HG02571 (cell line): Measurements from ENCODE around the gene MYADML2.

Source experiments
- ATAC-seq: cut with Tn5 transposase; IDR thresholded peaks from one replicate; pipeline ENCODE4 v1.9.1; 2021; ENCODE audit warnings: mild to moderate bottlenecking, moderate library complexity; ENCODE audit not compliant: unreplicated experiment

Gene MYADML2

DNA sequence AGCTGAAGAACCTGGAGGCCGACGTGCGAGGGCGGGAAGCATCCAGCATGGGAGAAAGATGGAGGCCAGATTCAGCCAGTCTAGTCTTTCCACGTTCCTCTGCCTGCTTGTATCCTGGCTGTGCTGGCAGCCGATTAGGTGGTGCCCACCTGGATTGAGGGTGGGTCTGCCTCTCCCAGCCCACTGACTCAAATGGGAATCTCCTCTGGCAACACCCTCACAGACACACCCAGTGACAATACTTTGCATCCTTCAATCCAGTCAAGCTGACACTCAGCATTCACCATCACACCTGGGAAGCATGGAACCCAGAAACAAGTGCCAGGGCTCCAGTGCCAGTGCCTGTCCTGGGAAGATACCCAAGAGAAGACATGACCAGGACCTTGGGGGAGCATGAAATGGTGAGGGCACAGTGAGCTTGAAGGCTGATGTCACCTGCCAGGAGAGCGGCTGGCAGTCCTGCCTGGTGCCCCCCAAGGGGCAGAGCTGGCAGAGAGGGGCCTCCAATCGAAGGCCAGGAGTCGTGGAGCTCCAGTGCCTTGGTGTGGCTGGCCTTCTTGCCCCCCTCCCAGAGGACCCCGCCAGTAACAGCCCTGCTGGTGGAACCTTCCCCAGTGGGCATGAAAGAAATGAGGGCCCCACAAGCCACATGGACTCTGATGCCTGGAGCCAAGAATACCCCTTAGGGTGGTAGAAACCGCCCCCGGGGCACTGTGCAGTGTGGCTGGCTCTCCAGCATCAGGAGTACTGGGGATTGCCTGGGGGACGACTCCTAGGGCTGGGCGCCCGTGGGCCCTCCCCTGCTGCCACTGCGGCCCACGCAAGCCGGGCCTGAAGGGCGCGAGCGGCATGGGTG lies 45.6 kb downstream of the MYADML2 start:
- no peak for ATAC-seq

DNA sequence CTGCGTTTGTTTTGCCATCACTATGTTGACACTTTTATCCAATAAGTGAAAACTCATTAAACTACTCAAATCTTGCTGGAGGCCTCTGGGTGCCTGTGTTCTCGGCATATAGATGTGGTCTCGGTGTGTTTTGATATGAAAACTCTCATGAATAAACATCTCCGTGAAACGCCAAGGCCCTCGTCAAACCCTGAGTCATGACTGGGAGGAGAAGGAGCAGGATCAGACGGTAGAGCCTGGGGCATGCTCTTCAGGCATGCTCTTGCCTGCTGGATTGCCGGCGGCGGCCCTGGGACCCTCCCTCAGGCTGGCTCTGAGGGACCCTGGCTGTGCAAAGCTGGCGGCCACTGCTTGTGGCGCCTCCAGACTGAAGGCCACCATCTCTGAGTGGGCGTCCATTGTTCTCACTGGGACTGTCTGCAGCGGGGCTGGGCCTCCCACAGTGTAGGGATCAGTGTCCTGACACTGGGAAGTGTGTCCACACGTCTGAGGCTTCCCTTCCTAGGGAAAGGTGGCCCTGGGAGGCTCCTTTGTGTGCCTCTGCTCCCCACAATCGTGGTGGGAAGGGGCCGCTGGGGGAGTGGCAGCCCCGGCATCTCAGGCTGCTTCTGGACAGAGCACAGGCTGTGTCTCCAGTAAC lies 46.7 kb downstream of the MYADML2 start:
- no peak for ATAC-seq

DNA sequence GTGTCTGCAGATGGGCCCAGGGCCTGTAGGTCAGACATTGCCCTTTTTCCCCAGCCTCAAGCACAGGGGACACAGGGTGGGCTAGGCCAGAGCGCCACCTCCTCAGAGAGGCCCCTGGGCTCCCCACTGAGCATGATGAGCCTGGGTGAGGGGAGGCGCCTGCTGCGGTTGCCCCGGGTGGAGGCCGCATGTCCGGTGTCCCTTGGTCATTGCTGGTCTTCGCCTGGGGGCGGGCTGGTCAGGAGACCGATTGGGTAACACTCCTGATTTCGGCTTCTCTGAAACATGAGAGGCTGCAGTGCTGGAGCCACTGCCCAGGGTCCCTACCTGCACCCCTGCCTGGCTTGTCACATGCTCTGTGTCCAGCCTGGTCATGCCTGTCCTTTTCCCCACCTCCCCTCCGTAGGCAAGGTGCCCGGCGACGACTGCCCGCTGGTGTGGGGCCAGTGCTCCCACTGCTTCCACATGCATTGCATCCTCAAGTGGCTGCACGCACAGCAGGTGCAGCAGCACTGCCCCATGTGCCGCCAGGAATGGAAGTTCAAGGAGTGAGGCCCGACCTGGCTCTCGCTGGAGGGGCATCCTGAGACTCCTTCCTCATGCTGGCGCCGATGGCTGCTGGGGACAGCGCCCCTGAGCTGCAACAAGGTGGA lies 47.4 kb downstream of the MYADML2 start:
- ATAC-seq, result no peak

DNA sequence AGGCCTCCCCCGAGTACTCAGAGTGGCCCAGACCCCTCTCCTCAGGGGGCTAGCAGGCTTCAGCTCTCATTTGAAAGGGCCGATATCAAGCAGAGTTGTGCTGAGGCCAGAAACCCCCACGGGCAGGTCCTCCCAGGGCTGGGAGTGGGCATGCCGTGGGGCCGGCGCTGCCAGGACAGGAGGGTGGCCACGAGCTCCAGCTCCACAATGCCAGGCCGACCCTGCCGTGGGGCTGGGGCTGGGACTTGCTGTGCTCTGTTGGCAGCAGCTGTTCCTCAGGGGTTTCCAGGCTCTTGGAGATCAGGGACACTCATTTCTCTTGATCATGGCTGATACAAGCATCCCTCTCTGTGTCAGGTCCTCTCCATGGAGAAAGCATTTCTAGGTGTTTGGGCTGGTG lies 48.1 kb downstream of the MYADML2 start:
- no peak for ATAC-seq

DNA sequence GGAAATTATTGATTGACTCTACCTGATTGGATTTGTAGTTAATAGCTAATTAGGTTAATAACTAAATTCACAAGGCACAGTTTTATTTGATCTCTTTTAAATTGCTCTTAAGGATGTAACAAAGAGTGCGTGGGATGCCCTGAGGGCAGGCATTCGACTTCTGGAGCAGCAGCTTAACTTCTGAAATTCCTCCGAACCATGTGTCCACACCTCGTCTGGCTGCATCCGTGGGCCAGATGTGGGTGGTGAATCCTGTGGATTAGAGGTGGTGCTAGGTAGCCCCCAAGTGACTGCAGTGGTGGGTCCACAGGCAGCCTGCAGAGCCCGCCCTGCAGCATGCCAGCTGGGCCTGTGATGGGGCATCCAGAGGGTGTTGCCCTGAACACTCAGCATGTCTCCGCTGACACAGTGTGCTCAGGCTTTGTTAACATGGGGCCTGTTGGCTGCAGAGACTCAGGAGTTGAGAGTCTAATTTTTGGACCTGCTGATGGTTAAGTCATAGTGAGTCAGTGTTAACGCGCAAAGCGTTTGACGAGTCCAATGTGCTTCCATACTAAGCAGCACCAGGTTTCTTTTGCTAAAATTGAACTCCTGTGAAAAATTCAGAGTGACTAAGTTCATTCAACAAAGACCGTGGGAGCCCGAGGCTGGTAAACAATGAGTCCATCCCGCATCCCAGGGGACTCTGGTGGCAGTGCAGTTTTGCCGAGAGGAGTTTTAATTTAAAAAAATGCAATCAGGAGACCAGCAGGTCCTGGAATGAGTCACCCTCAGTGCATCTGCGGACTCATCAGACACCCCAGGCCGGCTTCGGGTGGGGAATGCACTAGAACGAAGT lies 48.8 kb downstream of the MYADML2 start:
- ATAC-seq, result no peak

DNA sequence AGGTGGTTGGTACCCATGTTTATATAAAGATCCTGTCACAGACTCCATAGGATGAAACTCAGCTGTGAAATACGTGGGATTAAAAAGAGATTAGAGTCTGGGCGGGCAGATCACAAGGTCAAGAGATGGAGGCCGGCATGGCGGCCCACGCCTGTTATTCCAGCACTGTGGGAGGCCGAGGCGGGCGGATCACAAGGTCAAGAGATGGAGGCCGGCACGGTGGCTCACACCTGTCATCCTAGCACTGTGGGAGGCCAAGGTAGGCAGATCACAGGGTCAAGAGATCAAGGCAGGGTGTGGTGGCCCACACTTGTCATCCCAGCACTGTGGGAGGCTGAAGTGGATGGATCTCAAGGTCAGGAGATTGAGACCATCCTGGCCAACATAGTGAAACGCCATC lies 51.6 kb downstream of the MYADML2 start:
- no peak for ATAC-seq

DNA sequence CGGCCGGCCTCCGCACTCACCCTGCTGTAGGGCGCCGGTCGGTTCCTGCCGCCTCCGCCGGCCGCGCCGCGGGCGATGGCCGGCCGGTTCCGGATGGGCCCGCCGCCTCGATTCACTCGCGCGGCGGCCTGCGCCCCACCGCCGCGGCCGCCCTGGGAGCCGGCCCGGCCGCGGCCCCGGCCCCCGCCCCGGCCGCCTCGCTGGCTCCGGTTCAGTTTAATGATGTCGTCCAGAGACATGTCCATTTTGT lies 55.8 kb downstream of the MYADML2 start:
- ATAC-seq, result no peak

DNA sequence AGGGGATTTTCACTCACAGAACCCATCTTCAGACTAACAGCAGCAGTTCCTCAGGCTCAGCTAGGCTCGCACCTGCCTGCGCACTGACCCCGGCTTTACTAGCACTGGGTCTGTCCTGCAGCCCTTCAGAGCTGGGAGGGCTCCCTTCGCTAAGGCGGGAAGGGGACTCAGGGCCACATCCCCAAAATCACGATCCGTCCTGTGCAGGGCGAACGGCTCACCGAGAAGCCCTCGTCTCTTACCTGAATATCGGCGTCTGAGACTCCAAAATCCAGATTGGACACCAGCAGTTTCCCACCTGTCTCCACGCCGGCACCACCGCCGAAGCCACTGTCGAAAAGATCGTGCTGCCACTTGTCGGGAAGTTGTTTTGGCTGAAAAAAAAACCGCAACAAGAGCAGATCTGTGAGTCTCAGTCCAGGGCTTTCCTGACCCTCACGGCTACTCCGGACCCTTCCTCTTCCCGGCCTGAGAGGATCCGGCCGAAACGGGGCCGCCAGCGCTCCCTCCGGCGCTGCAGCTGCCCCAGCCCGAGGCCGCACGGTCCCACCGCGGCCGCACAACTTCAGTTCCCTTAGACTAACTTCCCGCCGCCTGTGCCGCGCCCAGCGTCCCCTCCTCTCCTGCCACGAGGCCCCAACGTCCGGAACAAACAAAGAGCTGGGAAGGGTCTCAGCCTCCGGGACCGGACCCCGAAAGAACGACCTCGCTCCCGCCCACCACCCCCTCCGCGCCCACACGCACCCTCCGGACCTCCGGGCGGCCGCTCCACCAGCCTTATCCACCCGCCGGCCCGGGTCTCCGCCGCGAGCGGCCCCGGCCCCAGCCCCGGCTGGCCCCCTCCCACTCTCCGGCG lies 56.4 kb downstream of the MYADML2 start:
- no peak for ATAC-seq
